ENCODE results near the gene ZDHHC11B.
"Not testable (repeated sequence)": the region's sequence is repeated elsewhere in the genome, so short reads cannot be mapped to it uniquely, and the experiment has no call there.

GRCh38 chr5:748011-748980 is 36.2 kb downstream of the ZDHHC11B start:
- not testable (repeated sequence) for TF ChIP-seq CTCF (conservative IDR thresholded peaks at IDR 0.05 in 1 of 2, IDR thresholded peaks at IDR 0.05 in 1 of 2; ENCODE audit: low read depth in 1 of 2, low read length in 2 of 2); EZH2 (IDR thresholded peaks at IDR 0.05; ENCODE audit: low read length, missing control alignments)
